Measurements from ENCODE around the gene POLR2H. TPM values are rescaled to one million over a fixed set of nuclear protein-coding genes. Genes with fewer than 3 reads are reported as not detected.

Gene POLR2H
- total RNA-seq, result 100 and 107 TPM in 2 replicates

GRCh38 chr3:184361532-184361931, at the start of gene POLR2H, which contains the start of gene CLCN2:
POLR2H (plus strand) TSS chr3:184361710; CDS start chr3:184363493, 1,783 bp downstream.
CLCN2 (minus strand) TSS chr3:184361605; CDS start chr3:184361479, 126 bp downstream.

GRCh38 chr3:184314363-184314699, 47.2 kb upstream of the POLR2H start, which contains the start of gene EIF4G1:
EIF4G1 (plus strand) TSS chr3:184314606; CDS start chr3:184315797, 1,191 bp downstream.

GRCh38 chr3:184337399-184337714, 24.2 kb upstream of the POLR2H start, which contains the start of gene FAM131A:
FAM131A (plus strand) TSS chr3:184337600; CDS start chr3:184337631, 31 bp downstream.

GRCh38 chr3:184377882-184378445, 16.5 kb downstream of the POLR2H start, which contains the start of gene THPO:
THPO (minus strand) TSS chr3:184378207; CDS start chr3:184376259, 1,948 bp downstream.

GRCh38 chr3:184379358-184380184, 18.1 kb downstream of the POLR2H start, which contains the start of gene CHRD:
CHRD (plus strand) TSS chr3:184380054; CDS start chr3:184380319, 265 bp downstream.

Other genes with a start within 250 kb of the POLR2H start
- gene EIF2B5, start 226.4 kb upstream of the POLR2H start, total RNA-seq, result 24.4 and 28.9 TPM in 2 replicates
- 25.4 and 28.2 TPM in 2 replicates for gene DVL3, start 206.3 kb upstream of the POLR2H start, total RNA-seq
- gene AP2M1, start 186.9 kb upstream of the POLR2H start, total RNA-seq, result 351 and 403 TPM in 2 replicates
- 29.9 and 49.9 TPM in 2 replicates for gene ABCF3, start 175.5 kb upstream of the POLR2H start, total RNA-seq
- gene VWA5B2, start 132.1 kb upstream of the POLR2H start, total RNA-seq, result not detected in 2 replicates
- gene ALG3, start 112.7 kb upstream of the POLR2H start, total RNA-seq, result 51.6 and 60.2 TPM in 2 replicates
- 3.0 and 5.2 TPM in 2 replicates for gene EEF1AKMT4, start 112.0 kb upstream of the POLR2H start, total RNA-seq
- not detected in 2 replicates for gene CAMK2N2, start 100.2 kb upstream of the POLR2H start, total RNA-seq
- not detected in 2 replicates for gene ECE2, start 85.7 kb upstream of the POLR2H start, total RNA-seq
- gene PSMD2, start 62.5 kb upstream of the POLR2H start, total RNA-seq, result 508 and 570 TPM in 2 replicates
- gene EIF4G1, start 47.1 kb upstream of the POLR2H start, total RNA-seq, result 375 and 377 TPM in 2 replicates
- 21.6 and 23.5 TPM in 2 replicates for gene FAM131A, start 24.1 kb upstream of the POLR2H start, total RNA-seq
- gene CLCN2, start 105 bp upstream of the POLR2H start, total RNA-seq, result 2.2 and 3.4 TPM in 2 replicates
- not detected in 2 replicates for gene THPO, start 16.5 kb downstream of the POLR2H start, total RNA-seq
- gene CHRD, start 18.3 kb downstream of the POLR2H start, total RNA-seq, result 0.17 and 0.30 TPM in 2 replicates
- 0.89 and 1.3 TPM in 2 replicates for gene EPHB3, start 200.1 kb downstream of the POLR2H start, total RNA-seq